NOMO-1 treated with DMSO at 0.1 percent for 48 hours (cell line): Measurements from ENCODE around the gene CD244.
"Not testable (repeated sequence)": the region's sequence is repeated elsewhere in the genome, so short reads cannot be mapped to it uniquely, and the experiment has no call there.

Experiments used
- DNase-seq: peaks from one replicate; lab custom pipeline; 2025; ENCODE audit not compliant: unreplicated experiment; lab: John Stamatoyannopoulos, UW

CD244 gene

GRCh38 chr1:160782988-160783765 is 79.5 kb downstream of the CD244 start:
- DNase-seq, result not testable (repeated sequence)

- peak; percentile 85 for DNase-seq
Measured at GRCh38 chr1:160781914-160782689, 80.6 kb downstream of the CD244 start.

GRCh38 chr1:160781186-160781766 is 81.4 kb downstream of the CD244 start:
- DNase-seq, result no peak

- no peak for DNase-seq
Measured at GRCh38 chr1:160780398-160780755, 82.3 kb downstream of the CD244 start.
